AG04449 (cell line): ENCODE results near the gene ADGRL3.
"Not testable (repeated sequence)": the region's sequence is repeated elsewhere in the genome, so short reads cannot be mapped to it uniquely, and the experiment has no call there.

Source experiments
- CTCF ChIA-PET: fragments of 350-600 bp; formaldehyde crosslinking; extraction: SDS; loops from one replicate; lab custom pipeline; 2021; ENCODE audit warnings: antibody characterized with exemption; lab: Yijun Ruan, JAX
- POLR2A ChIA-PET: fragments of 400-600, 350-600 bp; formaldehyde crosslinking; extraction: SDS; loops from one replicate; lab custom pipeline; 2020; ENCODE audit warnings: antibody characterized with exemption, inconsistent platforms; lab: Yijun Ruan, JAX
- DNase-seq: peaks from one replicate; pipeline ENCODE4 v3.0.0-alpha.2; 2010; ENCODE audit warnings: low read depth, low spot score
- H3K4me3 ChIP-seq: 2 replicates; pipeline ENCODE4 v1.5.1; 2011; ENCODE audit warnings: low read depth, mild to moderate bottlenecking, control low read depth, low read length
- TF ChIP-seq, protein P1 (sequence below): IDR thresholded peaks from one replicate; pipeline ENCODE4 v1.5.1; 2011; ENCODE audit warnings: mild to moderate bottlenecking, moderate library complexity, low read length, control low read depth, inconsistent platforms; ENCODE audit not compliant: insufficient read depth; ENCODE audit errors: missing control alignments

Gene ADGRL3

DNA sequence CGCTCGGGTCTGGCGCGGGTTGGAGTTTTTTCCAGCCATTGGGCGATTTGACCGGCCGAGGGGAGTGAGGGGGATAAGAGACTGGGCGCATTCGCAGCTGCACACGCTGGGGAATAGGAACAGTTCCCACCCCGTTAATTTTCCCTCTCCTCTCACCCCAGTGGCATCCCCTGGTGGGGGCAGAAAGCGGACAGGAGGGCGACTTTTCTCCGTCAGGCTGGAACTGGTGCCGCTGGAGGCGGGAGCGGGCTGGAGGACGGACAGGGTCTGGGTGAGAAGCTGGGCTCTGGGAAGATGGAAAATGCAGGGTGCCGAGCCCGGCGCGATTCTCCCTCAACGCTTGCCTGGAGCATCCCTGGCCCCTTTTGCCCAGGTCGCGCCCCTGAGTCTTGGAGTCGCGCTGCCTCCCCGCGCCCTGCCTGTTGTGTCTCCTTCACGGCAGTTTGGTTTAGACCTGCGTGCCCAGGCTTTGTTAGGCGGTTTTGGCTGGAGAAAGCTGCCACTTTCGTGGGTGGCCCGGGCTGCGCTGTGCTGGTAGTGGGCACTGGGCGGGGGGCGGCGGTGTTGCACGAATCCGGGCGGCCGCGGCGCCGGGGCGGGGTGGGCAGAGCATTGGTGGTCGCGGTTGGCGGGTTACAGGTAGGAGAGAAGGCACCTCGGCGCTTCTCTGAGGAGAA is 2.0 kb downstream of the ADGRL3 start:
- CTCF ChIA-PET, result no interaction called here
- H3K4me3 ChIP-seq, result peak overlapping the region; percentile 55
- POLR2A ChIA-PET, result no interaction called here
- TF ChIP-seq, protein P1, sequence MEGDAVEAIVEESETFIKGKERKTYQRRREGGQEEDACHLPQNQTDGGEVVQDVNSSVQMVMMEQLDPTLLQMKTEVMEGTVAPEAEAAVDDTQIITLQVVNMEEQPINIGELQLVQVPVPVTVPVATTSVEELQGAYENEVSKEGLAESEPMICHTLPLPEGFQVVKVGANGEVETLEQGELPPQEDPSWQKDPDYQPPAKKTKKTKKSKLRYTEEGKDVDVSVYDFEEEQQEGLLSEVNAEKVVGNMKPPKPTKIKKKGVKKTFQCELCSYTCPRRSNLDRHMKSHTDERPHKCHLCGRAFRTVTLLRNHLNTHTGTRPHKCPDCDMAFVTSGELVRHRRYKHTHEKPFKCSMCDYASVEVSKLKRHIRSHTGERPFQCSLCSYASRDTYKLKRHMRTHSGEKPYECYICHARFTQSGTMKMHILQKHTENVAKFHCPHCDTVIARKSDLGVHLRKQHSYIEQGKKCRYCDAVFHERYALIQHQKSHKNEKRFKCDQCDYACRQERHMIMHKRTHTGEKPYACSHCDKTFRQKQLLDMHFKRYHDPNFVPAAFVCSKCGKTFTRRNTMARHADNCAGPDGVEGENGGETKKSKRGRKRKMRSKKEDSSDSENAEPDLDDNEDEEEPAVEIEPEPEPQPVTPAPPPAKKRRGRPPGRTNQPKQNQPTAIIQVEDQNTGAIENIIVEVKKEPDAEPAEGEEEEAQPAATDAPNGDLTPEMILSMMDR, result no peak
- no peak for DNase-seq

DNA sequence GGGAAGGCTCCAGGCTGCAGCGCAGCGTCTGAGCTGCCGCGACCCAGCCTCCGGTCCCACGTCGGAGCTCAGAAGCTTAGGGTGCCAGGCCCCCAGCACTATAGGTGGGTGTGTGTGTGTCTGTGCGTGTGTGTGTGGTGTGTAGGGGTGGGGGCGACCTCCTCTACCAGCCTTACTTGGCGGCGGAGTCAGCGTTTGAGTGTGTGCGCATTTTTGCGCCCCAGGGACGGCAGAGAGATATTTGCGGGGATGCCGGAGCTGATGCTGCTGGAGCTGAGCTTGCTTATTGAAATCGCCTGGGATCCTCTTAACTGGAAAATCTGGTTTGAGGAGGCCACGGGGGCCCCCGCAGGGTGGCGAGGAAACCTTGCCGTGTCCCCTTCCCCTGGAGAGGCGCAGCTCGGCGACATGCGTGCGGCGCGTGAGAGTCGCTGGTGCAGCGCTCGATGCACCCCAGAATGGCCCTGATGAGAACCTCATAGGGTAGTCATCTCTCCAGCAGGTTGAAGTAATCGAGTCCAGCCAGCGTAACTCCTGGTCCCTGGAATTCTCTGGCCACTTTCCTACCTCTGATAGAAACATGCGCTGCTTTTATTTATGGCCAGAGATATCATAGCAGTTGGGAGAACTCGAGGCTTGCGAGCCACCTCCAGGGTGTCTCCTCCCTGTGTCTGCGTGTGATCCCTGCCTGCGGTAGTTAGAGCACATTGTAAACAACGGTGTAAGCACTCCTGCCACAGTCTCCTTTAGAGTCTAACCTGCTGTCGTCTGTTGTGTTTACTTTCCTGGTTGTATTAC is 2.7 kb downstream of the ADGRL3 start:
- CTCF ChIA-PET, result interaction anchor here (0.6 kb wide), 1 partner anchor 846 kb away, joined by 3 read pairs; no protein-coding TSS in a partner anchor

DNA sequence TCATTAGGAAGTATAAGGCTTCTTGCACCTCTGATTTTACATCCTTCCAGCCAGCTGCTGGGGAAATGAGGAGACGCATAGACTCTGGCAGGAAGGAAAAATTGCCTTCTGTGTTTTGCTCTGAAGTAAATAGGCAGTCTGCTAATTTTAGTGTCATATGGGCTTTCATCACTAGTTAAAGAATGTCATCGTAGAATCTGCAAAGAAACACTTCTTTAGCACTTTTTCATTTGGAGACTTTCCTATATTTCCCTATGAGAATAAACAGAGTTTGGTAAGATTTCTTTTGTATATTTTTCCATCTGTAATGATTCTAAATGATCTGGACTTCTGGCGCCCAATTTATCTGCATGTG is 3.3 kb downstream of the ADGRL3 start:
- TF ChIP-seq, protein P1, result no peak
- no peak for DNase-seq
- no peak overlapping the region for H3K4me3 ChIP-seq
- CTCF ChIA-PET, result interaction anchor here (0.6 kb wide), 1 partner anchor 846 kb away, joined by 3 read pairs; no protein-coding TSS in a partner anchor
- POLR2A ChIA-PET, result no interaction called here

More for the DNA sequence above, 2.7 kb downstream of the ADGRL3 start:
- TF ChIP-seq, protein P1, result no peak
- no peak for DNase-seq
- POLR2A ChIA-PET, result no interaction called here
- peak overlapping the region; percentile 55 for H3K4me3 ChIP-seq

DNA sequence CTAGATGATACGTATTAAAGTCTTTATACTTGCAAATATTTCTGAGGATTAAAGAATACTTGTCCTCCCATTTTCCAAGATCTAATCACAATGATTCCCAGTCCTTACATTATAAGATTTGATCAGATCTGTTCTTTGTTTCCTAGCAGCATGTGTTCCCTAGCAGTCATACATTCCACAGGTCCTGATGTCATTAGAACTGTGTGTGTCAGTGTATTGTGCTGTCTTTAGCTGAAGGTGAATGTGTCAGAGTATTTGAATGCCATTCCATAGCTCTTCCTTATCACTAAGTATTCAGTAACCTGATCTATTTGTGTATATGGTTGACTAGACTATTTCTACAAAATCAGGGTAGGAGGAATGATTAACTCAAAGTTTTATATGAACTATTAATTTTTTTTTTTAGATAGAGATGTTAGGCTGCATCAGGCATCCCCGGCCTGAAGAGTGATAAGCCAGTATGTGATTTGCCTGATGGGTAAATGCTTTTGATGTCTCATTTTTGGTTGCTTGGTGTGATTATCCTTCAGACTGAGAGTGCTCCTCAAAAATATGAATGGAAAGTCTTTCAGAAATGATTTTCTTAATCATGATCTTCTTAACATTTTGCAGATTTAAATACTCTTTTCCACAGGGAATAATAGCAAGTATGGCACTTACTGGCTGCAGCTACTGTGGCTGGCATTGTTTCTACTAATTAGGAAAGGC is 4.4 kb downstream of the ADGRL3 start:
- CTCF ChIA-PET, result no interaction called here
- TF ChIP-seq, protein P1, result no peak
- no peak overlapping the region for H3K4me3 ChIP-seq
- DNase-seq, result no peak
- POLR2A ChIA-PET, result no interaction called here

DNA sequence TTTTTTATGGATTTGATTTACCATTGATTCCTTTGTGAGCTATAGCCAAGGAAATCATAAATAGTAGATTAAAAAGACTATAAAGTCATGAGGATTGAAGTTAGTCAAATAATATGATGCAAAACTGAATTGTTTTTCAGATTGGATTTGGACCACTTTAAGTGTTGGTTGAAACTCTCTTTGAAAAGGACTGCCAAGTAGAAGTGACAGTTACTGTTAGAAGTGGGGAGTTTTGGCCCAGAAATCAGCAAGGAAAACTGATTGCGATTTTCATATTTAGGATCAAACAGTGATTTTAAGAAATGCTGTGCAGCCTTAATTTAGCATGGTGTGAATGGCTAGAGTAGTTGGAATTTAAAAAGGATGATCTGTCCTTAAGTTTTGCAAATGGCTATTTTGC is 4.9 kb downstream of the ADGRL3 start:
- no peak overlapping the region for H3K4me3 ChIP-seq
- POLR2A ChIA-PET, result no interaction called here
- CTCF ChIA-PET, result no interaction called here
- TF ChIP-seq, protein P1, result no peak
- DNase-seq, result no peak

DNA sequence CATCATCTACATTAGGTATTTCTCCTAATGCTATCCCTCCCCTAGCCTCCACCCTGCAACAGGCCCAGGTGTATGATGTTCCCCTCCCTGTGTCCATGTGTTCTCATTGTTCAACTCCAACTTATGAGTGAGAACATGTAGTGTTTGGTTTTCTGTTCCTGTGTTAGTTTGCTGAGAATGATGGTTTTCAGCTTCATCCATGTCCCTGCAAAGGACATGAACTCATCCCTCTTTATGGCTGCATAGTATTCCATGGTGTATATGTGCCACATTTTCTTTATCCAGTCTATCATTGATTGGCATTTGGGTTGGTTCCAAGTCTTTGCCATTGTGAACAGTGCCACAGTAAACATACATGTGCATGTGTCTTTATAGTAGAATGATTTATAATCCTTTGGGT is 7.0 kb downstream of the ADGRL3 start:
- H3K4me3 ChIP-seq, POLR2A ChIA-PET, CTCF ChIA-PET, DNase-seq: not testable (repeated sequence)
